Sciatic nerve (tissue), 2 donors: ENCODE data around the gene C16orf90. TPM values are rescaled to one million over a fixed set of nuclear protein-coding genes. Genes with fewer than 3 reads are reported as not detected.
"Not testable (repeated sequence)": the region's sequence is repeated elsewhere in the genome, so short reads cannot be mapped to it uniquely, and the experiment has no call there.

ENCODE experiments used
- ATAC-seq: fragments of 200-7000 bp; cut with Tn5 transposase; one replicate; pipeline ENCODE4 v1.9.1; 2020; ENCODE audit warnings: mild to moderate bottlenecking, moderate library complexity
- DNase-seq: peaks from one replicate; pipeline ENCODE4 v3.0.0-alpha.2; 2020; ENCODE audit warnings: low spot score
- intact Hi-C: fragments of 100-400 bp; cut with DNase I; formaldehyde crosslinking; loops from one replicate; pipeline ENCODE4 v1.14.2; 2022
- total RNA-seq: library from RNA; stranded (reverse); fragmentation: NEBNext Ultra II Directional; extraction: Animal tissue kit (Norgen Biotek cat#: 25700); gene quantifications from one replicate; pipeline ENCODE4 v1.2.1, GENCODE V29; 2021
- donor health status: DM: no; HTN: no; CAD: no.
- donor health status: DM: no; HTN: no; CAD: no.

Gene C16orf90
- total RNA-seq, result not detected

- ATAC-seq, result no peak
- intact Hi-C loops, result no loop called here
- DNase-seq, result no peak
These were observed at the start of gene C16orf90 for GRCh38 chr16:3495176-3495575. C16orf90 (minus strand) TSS chr16:3495489; CDS start chr16:3495421, 68 bp downstream.

GRCh38 chr16:3542601-3543373, 47.5 kb upstream of the C16orf90 start:
- no peak for DNase-seq
- intact Hi-C loops, result no loop called here
- peak; percentile 48 for ATAC-seq

DNA sequence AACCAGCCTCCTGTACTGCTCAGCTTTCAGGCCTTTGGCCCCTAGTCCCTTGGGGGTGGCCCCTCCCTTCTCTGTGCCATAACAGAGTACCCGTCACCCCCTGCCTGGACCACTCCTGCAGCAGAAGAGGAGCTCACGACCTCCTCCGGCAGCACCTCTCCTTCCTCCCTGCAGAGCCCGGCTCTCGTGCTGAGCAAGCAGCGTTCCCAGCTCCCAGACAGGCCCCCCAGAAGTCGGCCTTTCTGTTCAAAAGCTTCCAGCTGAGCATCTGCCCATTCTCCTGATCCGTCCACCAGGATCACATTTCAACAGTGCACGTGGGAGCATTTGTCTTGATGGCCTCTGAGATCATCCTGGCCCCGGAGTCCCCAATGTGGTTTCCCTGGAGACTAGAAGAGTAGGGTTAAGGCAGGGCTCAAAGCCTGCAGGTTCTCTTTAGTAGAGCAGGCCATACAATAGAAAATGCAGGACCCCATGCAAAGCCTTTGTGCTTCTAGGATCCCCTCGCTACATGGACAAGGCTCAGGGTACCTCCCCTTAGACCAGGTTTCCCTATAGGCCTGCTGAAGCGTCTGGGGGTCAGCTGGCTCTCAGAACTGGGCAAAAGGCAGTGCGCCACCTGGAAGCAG, 46.4 kb upstream of the C16orf90 start:
- no peak for DNase-seq
- intact Hi-C loops, result no loop called here
- no peak for ATAC-seq

GRCh38 chr16:3538222-3538621, 42.9 kb upstream of the C16orf90 start:
- no peak for ATAC-seq
- intact Hi-C loops, result no loop called here
- DNase-seq, result no peak

- intact Hi-C loops, result no loop called here
- DNase-seq (no peak), ATAC-seq (no peak)
These were observed 41.6 kb upstream of the C16orf90 start for GRCh38 chr16:3536851-3537250.

- intact Hi-C loops, result no loop called here
- no peak for DNase-seq
- ATAC-seq, result no peak
These were observed 41.0 kb upstream of the C16orf90 start for GRCh38 chr16:3536271-3536731.

DNA sequence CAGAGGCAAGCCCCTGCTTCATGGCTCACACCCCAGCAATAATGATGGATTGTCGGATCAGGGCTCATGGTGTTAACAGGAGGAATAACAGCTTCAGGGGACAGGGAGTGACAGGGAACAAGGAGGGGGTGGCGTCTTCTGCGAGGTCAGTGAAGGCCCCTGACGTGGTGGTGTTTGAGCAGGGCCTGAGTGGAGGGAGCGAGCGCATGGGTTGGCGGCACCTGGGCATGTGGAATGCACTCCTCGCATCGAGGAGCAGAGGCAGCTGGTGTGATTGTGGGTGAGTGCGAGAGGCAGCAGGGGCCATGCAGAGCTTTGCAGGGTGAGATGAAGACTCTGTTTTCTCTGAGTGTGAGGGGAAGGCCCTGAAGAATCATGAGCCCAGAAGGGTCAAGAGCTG, 38.8 kb upstream of the C16orf90 start:
- intact Hi-C loops, result no loop called here
- DNase-seq (no peak), ATAC-seq (no peak)

- DNase-seq, result peak; percentile 33
- intact Hi-C loops, result no loop called here
These were observed 37.5 kb upstream of the C16orf90 start for GRCh38 chr16:3532741-3533140.

GRCh38 chr16:3530371-3530914, 35.2 kb upstream of the C16orf90 start:
- no peak for ATAC-seq
- intact Hi-C loops, result no loop called here

More at GRCh38 chr16:3532741-3533140, 37.5 kb upstream of the C16orf90 start:
- no peak for ATAC-seq

GRCh38 chr16:3529175-3529574, 33.9 kb upstream of the C16orf90 start:
- intact Hi-C loops, result no loop called here
- ATAC-seq, result no peak
- DNase-seq, result no peak

More at GRCh38 chr16:3530371-3530914, 35.2 kb upstream of the C16orf90 start:
- DNase-seq, result peak; percentile 48

DNA sequence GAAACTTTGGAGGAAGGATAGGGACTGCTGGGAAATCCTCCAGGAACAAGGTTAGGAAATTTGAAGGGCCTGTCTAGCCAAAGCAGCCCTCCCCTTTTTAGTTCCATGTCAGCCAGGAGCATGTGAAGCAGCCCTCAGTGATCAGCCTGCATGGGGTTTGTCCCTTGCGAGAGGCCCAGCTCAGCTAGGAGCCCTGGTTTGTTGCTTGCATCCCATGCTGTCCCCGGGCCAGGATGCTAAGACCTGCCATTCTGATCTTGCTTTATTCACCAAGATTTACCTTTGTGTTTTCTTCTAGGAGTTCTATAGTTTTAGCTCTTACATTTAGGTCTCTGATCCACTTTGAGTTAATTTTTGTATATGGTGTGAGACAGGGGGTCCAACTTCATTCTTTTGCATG, 33.1 kb upstream of the C16orf90 start:
- peak; percentile 27 for DNase-seq

DNA sequence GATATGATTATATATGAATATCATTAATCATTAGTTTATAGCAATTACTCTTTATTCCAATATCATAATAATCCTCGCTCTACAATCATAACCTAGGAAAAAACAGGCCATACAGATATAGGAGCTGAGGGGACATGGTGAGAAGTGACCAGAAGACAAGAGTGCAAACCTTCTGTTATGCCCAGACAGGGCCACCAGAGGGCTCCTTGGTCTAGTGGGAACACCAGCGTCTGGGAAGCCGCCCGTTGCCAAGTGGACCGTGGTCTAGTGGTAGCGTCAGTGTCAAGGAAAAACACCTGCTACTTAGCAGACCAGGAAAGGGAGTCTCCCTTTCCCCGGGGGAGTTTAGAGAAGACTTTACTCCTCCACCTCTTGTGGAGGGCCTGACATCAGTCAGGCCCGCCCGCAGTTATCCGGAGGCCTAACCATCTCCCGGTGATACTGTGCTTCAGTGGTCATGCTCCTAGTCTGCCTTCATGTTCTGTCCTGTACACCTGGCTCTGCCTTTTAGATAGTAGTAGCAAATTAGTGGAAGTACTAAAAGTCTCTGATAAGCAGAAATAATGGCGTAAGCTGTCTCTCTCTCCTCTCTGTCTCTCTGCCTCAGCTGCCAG, 32.0 kb upstream of the C16orf90 start:
- intact Hi-C loops, ATAC-seq: not testable (repeated sequence)
- DNase-seq, result peak; percentile 85

More for the DNA sequence above, 33.1 kb upstream of the C16orf90 start:
- intact Hi-C loops, result no loop called here
- ATAC-seq, result no peak

DNA sequence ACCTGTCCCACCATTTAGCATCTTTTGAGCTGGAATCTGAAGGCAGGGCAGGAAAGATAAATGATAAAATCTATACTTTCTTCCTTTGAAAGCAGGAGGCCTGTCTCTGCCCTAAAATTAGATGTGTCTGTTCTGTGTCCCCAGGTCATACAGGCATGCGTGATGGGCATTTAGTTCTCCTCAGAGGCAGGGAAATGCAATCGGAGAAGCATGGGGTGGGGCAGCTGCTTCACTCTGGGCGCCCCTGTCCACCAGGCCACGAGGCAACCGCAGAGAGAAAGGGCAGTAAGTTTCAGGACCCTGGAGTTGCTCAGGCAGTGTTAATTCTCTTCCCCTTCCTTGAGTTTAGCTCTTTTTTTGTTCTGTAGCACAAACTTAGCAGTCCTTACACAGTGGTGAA, 30.7 kb upstream of the C16orf90 start:
- DNase-seq (peak; percentile 22), ATAC-seq (no peak)
- intact Hi-C loops, result no loop called here

DNA sequence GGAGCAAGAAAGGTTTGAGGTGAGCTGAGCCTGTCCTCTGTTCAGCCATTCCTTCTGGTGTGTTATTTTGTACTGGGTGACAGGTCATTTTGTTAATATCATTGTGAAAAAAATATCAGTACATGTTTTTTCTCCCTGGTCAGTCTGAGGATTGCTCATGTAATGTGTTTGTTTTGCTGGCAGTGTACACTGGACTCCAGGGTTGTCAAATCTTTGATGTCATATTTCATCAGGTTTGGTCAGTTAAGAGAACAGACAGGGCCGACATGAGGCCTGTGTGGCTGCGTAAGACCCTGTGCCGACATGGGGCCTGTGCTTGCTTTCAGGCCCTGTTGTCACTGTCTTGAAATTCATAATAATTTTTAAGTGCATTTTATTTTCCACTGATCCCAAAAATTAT, 28.0 kb upstream of the C16orf90 start:
- ATAC-seq (no peak), DNase-seq (no peak)
- intact Hi-C loops, result no loop called here

GRCh38 chr16:3520841-3521240, 25.6 kb upstream of the C16orf90 start:
- ATAC-seq (peak; percentile 54), DNase-seq (peak; percentile 45)
- intact Hi-C loops, result no loop called here

DNA sequence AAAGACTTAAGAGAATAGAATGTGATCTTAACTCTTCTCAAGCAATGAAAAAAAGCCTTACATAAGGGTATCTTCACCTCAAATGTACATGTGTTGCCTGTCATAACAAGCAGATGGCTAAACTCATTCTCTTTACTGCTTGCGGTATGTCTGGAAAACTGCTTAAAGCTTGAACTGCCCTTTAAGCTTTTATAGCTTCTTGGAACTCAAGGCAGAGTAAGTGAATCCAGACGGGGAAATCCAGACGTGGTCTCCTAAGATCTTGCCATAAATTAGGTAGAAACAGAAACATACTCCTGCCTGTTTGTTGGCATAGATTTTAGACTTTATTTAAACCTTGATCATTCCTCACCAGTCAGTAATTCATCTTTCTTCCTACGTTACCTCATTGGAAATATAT, 25.1 kb upstream of the C16orf90 start:
- DNase-seq (no peak), ATAC-seq (peak; percentile 16)
- intact Hi-C loops, result no loop called here

- intact Hi-C loops, result no loop called here
- ATAC-seq, result no peak
- DNase-seq, result no peak
These were observed 24.3 kb upstream of the C16orf90 start for GRCh38 chr16:3519581-3519980.

- ATAC-seq, result peak; percentile 30
- DNase-seq, result peak; percentile 26
- intact Hi-C loops, result no loop called here
These were observed 23.7 kb upstream of the C16orf90 start for GRCh38 chr16:3518986-3519348.

GRCh38 chr16:3518292-3518985, 23.1 kb upstream of the C16orf90 start:
- DNase-seq (peak; percentile 2), ATAC-seq (peak; percentile 56)
- intact Hi-C loops, result no loop called here
